Epithelial cell of proximal tubule (primary cell): ENCODE measurements around the gene ITGA8. TPM values are rescaled to one million over a fixed set of nuclear protein-coding genes. Genes with fewer than 3 reads are reported as not detected.
"Not testable (repeated sequence)": the region's sequence is repeated elsewhere in the genome, so short reads cannot be mapped to it uniquely, and the experiment has no call there.

ENCODE experiments used
- DNase-seq: peaks from one replicate; pipeline ENCODE4 v3.0.0-alpha.2; 2011; ENCODE audit warnings: low read depth
- H3K4me3 ChIP-seq: 2 replicates; pipeline ENCODE4 v1.5.1; 2011; ENCODE audit warnings: low read depth, mild to moderate bottlenecking, low read length
- total RNA-seq: library from RNA; depleted of rRNA; stranded (reverse); fragments of >200 nt; gene quantifications from 2 replicates; pipeline ENCODE4 v1.2.3, GENCODE V29; 2015
- TF ChIP-seq, protein P1 (sequence below): conservative IDR thresholded peaks from 2 replicates; pipeline ENCODE4 v1.5.1; 2012; ENCODE audit warnings: low read depth, mild to moderate bottlenecking, low read length

The ITGA8 gene
- total RNA-seq, 1 donor from 2014 or later = 0.06 TPM

DNA sequence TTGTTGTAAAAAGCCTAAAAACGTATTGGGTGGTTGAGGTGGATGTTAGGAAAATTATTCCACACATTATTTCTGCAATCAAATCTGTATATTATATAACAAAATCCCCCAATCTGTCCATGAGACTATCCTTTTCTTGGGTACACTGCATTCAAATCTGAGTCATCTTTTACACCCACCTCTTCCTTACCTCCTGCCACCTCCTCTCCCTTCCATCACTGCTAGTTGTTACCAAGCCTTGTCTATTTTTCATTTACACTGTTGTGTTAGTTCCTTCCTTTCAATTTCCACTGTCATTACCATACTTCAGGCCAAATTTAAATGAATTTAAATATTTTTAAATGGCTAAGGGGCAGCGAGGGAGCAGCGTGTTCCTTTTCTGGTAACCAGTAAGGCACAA is 83.3 kb downstream of the ITGA8 start:
- TF ChIP-seq, protein P1, sequence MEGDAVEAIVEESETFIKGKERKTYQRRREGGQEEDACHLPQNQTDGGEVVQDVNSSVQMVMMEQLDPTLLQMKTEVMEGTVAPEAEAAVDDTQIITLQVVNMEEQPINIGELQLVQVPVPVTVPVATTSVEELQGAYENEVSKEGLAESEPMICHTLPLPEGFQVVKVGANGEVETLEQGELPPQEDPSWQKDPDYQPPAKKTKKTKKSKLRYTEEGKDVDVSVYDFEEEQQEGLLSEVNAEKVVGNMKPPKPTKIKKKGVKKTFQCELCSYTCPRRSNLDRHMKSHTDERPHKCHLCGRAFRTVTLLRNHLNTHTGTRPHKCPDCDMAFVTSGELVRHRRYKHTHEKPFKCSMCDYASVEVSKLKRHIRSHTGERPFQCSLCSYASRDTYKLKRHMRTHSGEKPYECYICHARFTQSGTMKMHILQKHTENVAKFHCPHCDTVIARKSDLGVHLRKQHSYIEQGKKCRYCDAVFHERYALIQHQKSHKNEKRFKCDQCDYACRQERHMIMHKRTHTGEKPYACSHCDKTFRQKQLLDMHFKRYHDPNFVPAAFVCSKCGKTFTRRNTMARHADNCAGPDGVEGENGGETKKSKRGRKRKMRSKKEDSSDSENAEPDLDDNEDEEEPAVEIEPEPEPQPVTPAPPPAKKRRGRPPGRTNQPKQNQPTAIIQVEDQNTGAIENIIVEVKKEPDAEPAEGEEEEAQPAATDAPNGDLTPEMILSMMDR = no peak
- DNase-seq = no peak
- no peak overlapping the region for H3K4me3 ChIP-seq

DNA sequence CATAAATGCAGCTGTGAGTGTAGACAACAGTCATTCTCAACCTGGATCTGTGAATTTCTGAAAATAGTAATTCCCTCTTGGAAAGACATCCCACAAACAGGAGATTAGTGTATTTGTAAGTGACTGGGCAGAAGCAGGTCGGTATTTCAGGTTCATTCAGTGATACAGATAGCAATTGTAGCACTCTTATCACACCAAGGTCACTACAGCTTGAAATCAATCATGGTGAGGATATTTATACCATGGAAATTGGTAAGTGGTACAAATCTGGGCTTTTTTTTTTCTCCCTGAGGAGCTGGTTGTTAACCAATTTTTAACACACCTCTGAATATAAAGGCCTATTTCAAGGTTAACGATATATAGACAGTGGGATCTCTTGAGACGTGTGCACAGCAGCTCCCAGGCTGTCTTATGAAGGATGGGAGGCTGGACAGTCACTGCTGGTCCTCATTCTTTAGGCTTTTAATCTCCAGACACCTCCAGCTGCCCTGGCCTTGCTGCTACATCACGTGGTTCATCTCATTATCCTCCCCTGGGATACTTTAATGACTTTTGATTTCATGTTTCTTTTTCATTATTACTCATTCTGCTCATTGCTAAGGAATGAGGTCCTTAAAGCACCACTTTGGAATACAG is 87.1 kb downstream of the ITGA8 start:
- no peak overlapping the region for H3K4me3 ChIP-seq
- TF ChIP-seq, protein P1 = no peak

DNA sequence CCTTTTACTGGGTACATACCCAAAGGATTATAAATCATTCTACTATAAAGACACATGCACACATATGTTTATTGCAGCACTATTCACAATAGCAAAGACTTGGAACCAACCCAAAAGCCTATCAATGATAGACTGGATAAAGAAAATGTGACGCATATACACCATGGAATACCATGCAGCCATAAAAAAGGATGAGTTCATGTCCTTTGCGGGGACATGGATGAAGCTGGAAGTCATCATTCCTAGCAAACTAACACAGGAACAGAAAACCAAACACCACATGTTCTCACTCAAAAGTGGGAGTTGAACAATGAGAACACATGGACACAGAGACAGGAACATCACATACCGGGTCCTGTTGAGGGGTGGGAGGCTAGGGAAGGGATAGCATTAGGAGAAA is 88.5 kb downstream of the ITGA8 start:
- DNase-seq, H3K4me3 ChIP-seq: not testable (repeated sequence)

More for the DNA sequence above, 87.1 kb downstream of the ITGA8 start:
- DNase-seq = no peak

DNA sequence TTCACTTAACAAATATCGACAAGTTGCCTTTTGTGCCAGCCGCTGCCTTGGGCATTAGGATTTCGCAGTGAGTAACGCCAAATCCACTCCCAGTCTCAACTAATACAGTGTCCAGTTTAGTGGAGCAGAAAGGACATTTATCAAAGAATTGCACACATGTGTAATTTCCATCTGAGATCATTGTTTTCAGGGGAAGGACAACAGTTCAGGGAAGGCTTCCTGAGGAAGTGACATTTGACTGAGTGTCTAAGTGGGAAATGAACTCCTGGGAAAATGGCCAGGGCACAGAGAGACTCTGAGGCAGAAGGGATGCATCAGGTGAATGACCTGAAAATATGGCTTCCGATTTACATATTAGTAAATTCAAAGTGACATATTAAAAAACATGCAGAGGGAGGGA is 89.4 kb downstream of the ITGA8 start:
- no peak for DNase-seq
- TF ChIP-seq, protein P1 = no peak
- H3K4me3 ChIP-seq = no peak overlapping the region

DNA sequence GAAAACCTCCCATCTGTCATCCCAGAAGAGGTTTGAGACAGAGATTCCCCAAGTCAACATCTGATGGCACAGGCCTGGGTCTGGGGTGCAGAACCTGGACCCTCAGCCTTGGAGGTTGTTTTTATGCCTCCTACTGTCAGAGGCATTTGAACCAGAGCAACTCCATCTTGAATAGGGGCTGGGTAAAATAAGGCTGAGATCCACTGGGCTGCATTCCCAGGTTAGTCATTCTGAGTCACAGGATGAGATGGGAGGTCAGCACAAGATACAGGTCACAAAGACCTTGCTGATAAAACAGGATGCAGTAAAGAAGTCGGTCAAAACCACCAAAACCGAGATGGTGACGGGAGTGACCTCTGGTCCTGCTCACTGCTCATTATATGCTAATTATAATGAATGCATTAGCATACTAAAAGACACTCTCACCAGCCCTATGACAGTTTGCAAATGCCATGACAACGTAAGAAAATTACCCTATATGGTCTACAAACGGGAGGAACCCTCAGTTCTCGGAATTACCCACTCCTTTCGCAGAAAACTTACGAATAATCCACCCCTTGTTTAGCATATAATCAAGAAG is 92.0 kb downstream of the ITGA8 start:
- no peak for DNase-seq
- TF ChIP-seq, protein P1 = no peak
- H3K4me3 ChIP-seq = no peak overlapping the region

DNA sequence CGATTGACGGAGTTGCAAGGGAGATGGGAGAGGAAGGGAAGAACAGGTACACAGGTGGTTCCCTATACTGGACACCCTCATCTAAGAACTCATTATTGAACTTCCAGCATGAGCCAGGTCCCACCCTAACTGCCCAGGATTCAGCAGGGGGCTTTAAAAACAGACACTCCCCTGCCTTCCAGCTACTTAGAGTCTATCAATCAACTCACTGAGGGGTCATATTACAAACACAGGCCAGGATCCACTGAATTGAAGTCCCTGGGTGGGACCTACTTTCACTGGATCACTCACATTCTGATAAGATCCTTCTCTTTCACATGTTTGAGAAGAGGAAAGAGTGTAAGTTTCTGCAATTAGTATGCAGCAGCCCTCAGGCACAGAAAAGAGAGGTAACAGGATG is 92.8 kb downstream of the ITGA8 start:
- DNase-seq = no peak
- no peak overlapping the region for H3K4me3 ChIP-seq
- TF ChIP-seq, protein P1 = no peak

DNA sequence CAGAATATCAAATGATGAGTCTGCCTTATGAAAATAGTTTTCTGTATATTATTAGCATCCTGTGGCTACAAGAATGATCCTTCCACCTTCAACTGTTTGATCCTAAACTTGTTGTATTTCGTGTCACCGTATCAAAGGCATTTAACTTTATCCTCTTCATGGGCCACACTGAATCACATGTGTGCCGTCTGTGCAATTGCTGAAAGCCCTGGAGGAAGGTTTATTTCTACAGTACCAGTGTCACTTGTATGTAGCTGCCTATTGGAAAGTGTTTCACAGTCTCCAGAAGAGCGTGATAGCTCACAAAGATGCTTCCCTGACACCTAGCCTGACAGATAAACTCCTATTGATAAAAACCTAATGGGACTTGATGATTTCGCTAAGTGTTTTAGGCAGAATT is 94.5 kb downstream of the ITGA8 start:
- no peak overlapping the region for H3K4me3 ChIP-seq
- no peak for DNase-seq
- TF ChIP-seq, protein P1 = no peak
